Measurements from ENCODE around the gene DNAJC11. TPM values are rescaled to one million over a fixed set of nuclear protein-coding genes. Genes with fewer than 3 reads are reported as not detected.
A peak's percentile ranks its signal among the peaks of the same experiment; 100 is the strongest.
"Not testable (repeated sequence)": the region's sequence is repeated elsewhere in the genome, so short reads cannot be mapped to it uniquely, and the experiment has no call there.

Gene DNAJC11
- polyA plus RNA-seq, 3 donors: 61.0 to 74.3 (median 67.2) TPM

- DNase-seq (ENCODE audit: extremely low read depth in 1 of 11, low read depth in 9 of 11, low spot score in 4 of 11): no peak
Observed at GRCh38 chr1:6668503-6668902, 33.1 kb downstream of the DNAJC11 start.

GRCh38 chr1:6667139-6667538, 34.5 kb downstream of the DNAJC11 start:
- no peak for DNase-seq (ENCODE audit: extremely low read depth in 1 of 11, low read depth in 9 of 11, low spot score in 4 of 11)

- no peak for DNase-seq (ENCODE audit: extremely low read depth in 1 of 11, low read depth in 9 of 11, low spot score in 4 of 11)
Observed at GRCh38 chr1:6666696-6667095, 34.9 kb downstream of the DNAJC11 start.

DNA sequence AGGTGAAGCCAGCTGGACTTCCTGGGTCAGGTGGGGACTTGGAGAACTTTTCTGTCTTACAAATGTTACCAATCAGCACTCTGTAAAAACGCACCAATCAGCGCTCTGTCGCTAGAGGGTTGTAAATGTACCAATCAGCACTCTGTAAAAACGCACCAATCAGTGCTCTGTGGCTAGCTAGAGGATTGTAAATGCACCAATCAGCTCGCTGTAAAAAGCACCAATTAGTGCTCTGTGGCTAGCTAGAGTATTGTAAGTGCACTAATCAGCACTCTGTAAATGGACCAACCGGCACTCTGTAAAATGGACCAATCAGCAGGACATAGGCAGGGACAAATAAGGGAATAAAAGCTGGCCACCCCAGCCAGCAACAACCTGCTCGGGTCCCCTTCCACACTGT, 39.1 kb downstream of the DNAJC11 start:
- DNase-seq (ENCODE audit: extremely low read depth in 1 of 11, low read depth in 9 of 11, low spot score in 4 of 11): not testable (repeated sequence)

GRCh38 chr1:6660415-6661049, 41.1 kb downstream of the DNAJC11 start:
- no peak for DNase-seq (ENCODE audit: extremely low read depth in 1 of 11, low read depth in 9 of 11, low spot score in 4 of 11)

DNA sequence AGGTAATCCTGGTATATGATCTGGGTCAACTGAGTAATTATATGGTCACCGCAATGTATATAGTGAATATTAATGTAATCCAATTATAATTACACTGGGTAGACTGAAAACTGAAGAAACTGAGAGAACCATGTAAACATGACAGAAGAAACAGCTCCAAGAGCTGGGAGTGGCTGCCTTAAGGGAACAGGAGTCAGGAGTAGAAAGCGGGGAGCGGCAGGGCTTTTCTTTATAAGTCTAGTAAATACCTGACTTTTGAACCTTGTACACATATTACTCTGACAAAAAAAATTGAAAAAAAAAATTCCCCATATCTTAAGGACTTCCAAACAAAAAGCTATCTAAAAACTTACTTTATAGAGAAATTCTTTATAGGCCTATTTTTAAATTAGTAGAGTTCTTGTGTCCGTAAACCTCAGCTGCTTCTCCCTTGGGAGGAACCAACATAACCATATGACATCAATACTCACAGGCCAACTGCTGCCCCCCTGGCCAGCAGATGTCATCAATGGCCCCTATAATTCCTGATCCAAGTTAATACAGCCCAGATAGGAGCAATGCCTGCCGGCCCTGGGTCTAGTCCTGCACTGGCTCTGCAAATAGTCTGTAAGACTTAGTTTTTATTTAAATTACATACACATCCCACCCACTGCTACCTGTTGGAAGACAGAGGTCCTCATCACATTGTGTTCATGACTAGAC, 43.1 kb downstream of the DNAJC11 start:
- no peak for DNase-seq (ENCODE audit: extremely low read depth in 1 of 11, low read depth in 9 of 11, low spot score in 4 of 11)

DNA sequence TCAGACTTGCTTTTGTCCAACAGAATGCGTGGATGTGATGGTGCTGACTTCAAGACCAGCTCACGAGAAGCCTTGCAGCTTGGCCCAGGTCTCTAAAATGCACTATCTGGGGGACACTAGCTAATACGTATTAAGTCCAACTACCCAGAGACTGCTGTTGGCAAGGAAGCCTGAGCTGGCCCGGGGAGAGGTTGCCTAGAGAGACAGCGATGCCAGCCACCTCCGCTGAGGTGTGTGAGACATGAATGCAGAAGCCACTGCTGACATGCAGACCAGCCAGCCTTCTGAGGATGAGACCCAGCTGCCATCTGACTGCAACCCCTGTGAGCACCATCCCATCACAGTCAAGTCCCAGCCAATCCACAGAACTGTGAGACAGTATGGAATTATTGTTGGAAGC, 44.5 kb downstream of the DNAJC11 start:
- DNase-seq (ENCODE audit: extremely low read depth in 1 of 11, low read depth in 9 of 11, low spot score in 4 of 11): no peak

DNA sequence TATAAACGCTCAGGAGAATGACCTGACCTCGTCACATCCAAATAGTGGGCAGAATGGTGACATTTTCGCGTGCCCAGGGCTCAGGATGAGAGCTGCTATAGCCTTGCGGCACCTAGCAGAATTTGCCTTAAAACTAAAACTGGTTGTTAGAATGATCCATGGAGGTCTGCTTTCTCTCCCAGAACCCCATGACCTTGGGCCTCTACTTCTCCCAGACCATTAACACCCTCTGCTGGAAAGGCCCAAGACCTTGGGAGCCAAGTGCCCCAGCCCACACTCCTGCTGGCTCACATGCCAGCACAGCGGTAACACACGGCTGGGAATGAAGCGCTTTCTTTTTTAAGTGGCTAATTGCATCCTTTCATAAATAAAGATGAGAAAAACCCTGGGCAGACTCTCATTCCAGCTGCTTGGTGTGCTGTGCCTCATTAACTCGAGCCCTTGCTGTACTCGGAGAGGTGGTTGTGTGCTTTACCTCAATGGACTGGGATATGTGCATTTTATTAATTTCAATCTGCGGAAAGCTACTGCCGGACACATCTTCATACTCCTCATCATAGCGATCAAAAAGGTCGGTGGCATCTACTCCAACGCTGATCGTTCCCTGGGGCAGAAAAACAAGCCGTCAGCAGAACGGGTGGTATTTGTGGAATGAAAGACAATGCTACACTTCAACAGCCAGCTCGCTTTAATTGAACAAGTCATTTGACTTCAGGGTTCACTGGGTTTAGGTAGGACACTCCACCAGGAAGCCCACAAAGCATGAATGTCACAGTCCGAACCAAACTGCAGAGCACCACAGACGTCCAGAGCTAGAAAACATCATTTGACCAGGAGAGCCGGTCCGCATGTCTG, 48.0 kb downstream of the DNAJC11 start:
- peak in 5 of 11 donors; percentile 33 to 80 (median 67) for DNase-seq (ENCODE audit: extremely low read depth in 1 of 11, low read depth in 9 of 11, low spot score in 4 of 11)

- no peak for DNase-seq (ENCODE audit: extremely low read depth in 1 of 11, low read depth in 9 of 11, low spot score in 4 of 11)
Observed at GRCh38 chr1:6652986-6653385, 48.6 kb downstream of the DNAJC11 start.

DNA sequence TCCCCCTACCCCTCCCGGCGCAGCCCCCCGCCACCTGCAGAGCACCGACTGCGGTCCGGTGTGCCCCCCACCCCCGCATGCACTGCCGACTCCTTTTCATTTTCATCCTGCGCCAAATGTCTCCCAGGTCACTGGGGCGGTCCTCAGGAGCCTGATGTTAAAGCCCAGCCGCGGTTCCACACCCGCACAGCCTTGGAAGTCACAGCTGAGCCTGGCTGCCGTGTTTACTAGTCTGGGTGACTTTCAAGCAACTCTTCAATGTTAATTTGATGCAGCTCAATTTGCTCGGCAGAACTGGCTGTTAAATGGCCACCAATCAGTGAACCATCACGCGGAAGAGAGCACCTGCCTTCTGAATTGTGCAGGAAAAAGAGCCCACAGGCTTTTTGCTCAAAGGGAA, 49.7 kb downstream of the DNAJC11 start:
- peak in 2 of 11 donors; percentile 30 to 50 for DNase-seq (ENCODE audit: extremely low read depth in 1 of 11, low read depth in 9 of 11, low spot score in 4 of 11)

DNA sequence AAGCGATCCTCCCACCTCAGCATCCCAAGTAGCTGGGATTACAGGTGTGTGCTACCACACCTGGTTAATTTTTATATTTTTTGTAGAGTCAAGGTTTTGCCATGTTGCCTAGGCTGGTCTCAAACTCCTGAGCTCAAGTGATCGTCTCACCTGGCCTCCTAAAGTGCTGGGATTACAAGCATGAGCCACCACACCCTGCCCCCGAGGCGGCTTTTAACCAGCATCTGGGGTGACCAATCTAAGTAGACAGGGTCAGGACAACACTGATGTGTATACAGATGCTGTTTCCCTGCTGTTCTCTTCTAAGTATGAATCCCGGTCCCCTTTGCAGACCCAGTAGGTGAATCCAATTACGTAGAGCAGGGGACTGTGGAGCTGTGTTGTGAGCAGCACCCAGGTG, 53.1 kb downstream of the DNAJC11 start:
- no peak for DNase-seq (ENCODE audit: extremely low read depth in 1 of 11, low read depth in 9 of 11, low spot score in 4 of 11)

GRCh38 chr1:6646499-6647148, 55.0 kb downstream of the DNAJC11 start:
- DNase-seq (ENCODE audit: extremely low read depth in 1 of 11, low read depth in 9 of 11, low spot score in 4 of 11): peak in 4 of 11 donors; percentile 42 to 59 (median 51)

DNA sequence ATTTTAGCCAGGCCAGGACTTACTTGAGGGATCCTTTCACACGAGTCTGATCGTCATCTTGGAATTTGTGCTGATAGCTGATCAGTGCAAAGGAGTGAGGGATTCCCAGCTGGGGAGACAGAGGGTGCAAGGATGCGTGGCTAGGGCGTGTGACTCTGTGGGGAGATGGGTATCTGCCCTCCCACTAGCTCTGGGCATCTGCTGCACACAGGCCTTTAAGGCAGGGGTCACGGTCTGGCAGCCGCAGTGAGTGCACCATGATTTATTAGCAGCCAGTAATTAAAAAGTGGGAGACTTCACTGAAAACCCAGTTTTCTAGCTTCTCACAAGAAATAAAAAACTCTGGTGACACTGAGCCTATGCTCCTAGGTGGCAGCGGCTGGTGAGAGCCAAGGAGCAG, 56.6 kb downstream of the DNAJC11 start:
- DNase-seq (ENCODE audit: extremely low read depth in 1 of 11, low read depth in 9 of 11, low spot score in 4 of 11): peak in 4 of 11 donors; percentile 37 to 64 (median 52)

GRCh38 chr1:6640867-6641266, 60.7 kb downstream of the DNAJC11 start:
- DNase-seq (ENCODE audit: extremely low read depth in 1 of 11, low read depth in 9 of 11, low spot score in 4 of 11): not testable (repeated sequence)

DNA sequence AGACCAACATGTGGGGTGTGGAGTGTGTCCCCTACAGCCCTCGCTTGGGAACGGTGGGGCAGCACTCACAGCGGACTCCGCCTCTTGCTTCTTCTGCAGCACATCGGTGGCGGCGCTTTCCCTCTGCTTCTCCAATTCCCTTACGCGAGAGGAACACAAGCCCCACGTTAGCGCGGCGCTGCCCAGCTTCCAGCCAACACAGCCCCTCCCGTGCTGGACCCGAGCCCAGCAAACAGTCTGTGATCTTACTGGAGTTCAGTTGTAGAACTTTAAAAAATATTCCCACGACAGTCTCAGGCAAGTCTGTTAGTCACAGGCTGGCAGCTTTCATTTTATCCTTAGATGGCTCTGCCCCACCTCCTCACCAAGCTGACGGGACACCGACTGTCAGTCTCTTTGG, 63.4 kb downstream of the DNAJC11 start:
- no peak for DNase-seq (ENCODE audit: extremely low read depth in 1 of 11, low read depth in 9 of 11, low spot score in 4 of 11)

DNA sequence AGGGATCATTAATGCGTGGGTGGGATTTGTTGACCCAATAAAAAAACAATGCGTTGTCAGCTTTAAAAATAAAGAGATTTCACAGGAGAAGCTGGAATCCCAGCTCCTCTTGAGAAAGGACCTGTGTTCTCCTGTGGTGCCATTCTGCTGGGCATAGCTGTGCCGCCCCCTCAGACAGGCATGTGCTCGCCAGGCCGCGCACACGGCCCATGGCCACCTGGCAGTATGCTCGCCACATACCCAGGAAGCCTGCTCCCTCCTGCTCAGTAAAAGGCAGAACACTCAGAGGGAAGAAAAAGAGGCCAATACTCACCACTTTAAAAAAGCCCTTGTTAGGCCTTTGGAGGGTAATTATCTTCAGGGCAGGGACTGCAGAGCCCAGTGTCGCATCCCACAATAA, 63.8 kb downstream of the DNAJC11 start:
- no peak for DNase-seq (ENCODE audit: extremely low read depth in 1 of 11, low read depth in 9 of 11, low spot score in 4 of 11)

GRCh38 chr1:6636778-6637177, 64.8 kb downstream of the DNAJC11 start:
- DNase-seq (ENCODE audit: extremely low read depth in 1 of 11, low read depth in 9 of 11, low spot score in 4 of 11): not testable (repeated sequence)

DNA sequence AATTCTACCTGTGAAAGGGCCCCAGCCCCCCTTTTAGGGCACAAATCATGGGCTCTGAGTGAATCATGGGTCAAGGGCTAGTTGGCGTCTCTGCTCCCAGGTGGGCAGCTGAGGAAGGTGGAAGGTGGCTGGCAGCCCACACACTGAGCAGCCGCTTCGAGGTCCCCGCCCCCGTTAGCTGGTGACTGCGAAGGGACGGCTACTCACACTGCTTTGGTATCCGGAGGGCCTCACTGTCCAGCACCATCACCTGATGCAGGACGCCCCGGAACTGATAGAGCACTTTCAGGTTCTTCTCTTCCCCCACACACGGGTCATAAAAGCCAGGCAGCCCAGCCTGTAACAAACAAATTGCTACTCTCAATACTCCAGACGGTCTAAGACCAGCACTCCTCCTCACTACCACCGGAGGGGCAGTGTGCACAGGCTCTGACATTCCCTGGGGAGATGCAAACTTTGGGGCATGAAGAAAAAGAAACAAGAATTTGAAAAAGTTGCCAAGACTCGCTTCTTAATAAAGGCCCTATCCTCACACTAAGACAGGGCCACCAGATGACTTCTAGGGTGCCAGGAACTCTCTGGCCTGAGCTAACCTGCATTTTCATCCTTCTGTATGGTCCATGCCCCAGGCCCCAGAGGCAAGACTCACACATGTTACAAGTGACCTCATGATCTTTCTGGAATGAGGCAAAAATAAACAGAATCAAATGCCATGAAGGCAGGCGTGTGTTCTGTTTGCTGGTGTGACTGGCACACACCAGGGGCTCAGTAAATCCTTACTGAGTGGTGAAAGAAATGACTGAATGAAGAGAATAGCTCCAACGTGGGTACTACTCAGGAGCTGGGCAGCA, 65.5 kb downstream of the DNAJC11 start:
- DNase-seq (ENCODE audit: extremely low read depth in 1 of 11, low read depth in 9 of 11, low spot score in 4 of 11): no peak
